Mesodermal cell (in vitro differentiated cells): ENCODE measurements around the gene ABCC6.
"Not testable (repeated sequence)": the region's sequence is repeated elsewhere in the genome, so short reads cannot be mapped to it uniquely, and the experiment has no call there.

Experiments used
- H3K27ac ChIP-seq: 2 replicates; pipeline ENCODE4 v1.7.0; 2013; ENCODE audit warnings: mild to moderate bottlenecking, low read depth, low read length, moderate library complexity; ENCODE audit not compliant: severe bottlenecking
- H3K36me3 ChIP-seq: 2 replicates; pipeline ENCODE4 v1.7.1; 2013; ENCODE audit warnings: mild to moderate bottlenecking, low read length, moderate library complexity; ENCODE audit not compliant: control insufficient read depth, insufficient read depth
- H3K4me1 ChIP-seq: one replicate; pipeline ENCODE4 v1.7.1; 2013; ENCODE audit warnings: mild to moderate bottlenecking, low read length; ENCODE audit not compliant: insufficient read depth, control insufficient read depth, poor library complexity, severe bottlenecking
- H3K4me3 ChIP-seq: 2 replicates; pipeline ENCODE4 v1.7.0; 2013; ENCODE audit warnings: low read length, control low read depth, mild to moderate bottlenecking; ENCODE audit not compliant: insufficient read depth, poor library complexity, severe bottlenecking; ENCODE audit errors: extremely low read depth
- H3K9me3 ChIP-seq: 2 replicates; pipeline ENCODE4 v1.7.1; 2013; ENCODE audit warnings: mild to moderate bottlenecking, low read length, moderate library complexity; ENCODE audit not compliant: control insufficient read depth
- WGBS, 2 experiments: methylation state at CpG; one replicate each; pipeline ENCODE4 v1.1.5; 2013; ENCODE audit warnings: missing lambda C conversion rate in 2 of 2; ENCODE audit not compliant: insufficient coverage in 2 of 2; 5-methylcytosine and 5-hydroxymethylcytosine counted together

The ABCC6 gene

GRCh38 chr16:16189842-16190241 is 33.5 kb downstream of the ABCC6 start:
- no peaks in the 10 kb centered on the region for H3K36me3 ChIP-seq
- no peak overlapping the region for H3K4me3 ChIP-seq
- 97 to 100% methylated on average over 4 to 5 of the region's 8 CpGs for WGBS, 2 experiments
- no peak overlapping the region for H3K27ac ChIP-seq
- peaks cover 3% of the 10 kb centered on the region for H3K4me1 ChIP-seq
- H3K9me3 ChIP-seq = no peaks in the 10 kb centered on the region

- H3K4me3 ChIP-seq = no peak overlapping the region
- peaks cover 3% of the 10 kb centered on the region for H3K4me1 ChIP-seq
- H3K36me3 ChIP-seq = no peaks in the 10 kb centered on the region
- H3K9me3 ChIP-seq = no peaks in the 10 kb centered on the region
- WGBS, 2 experiments = 88 to 95% methylated on average over 12 of the region's 13 CpGs
- H3K27ac ChIP-seq = no peak overlapping the region
These were observed 34.5 kb downstream of the ABCC6 start for GRCh38 chr16:16188827-16189226.

GRCh38 chr16:16186820-16187219 is 36.5 kb downstream of the ABCC6 start:
- WGBS, 2 experiments = 91 to 95% methylated on average over 4 to 11 of the region's 11 CpGs
- Histone ChIP-seq H3K9me3 (no peaks in the 10 kb centered on the region), H3K27ac (no peak overlapping the region), H3K4me1 (peaks cover 3% of the 10 kb centered on the region), H3K4me3 (no peak overlapping the region), H3K36me3 (no peaks in the 10 kb centered on the region)

- Histone ChIP-seq H3K36me3 (no peaks in the 10 kb centered on the region), H3K4me3 (no peak overlapping the region), H3K4me1 (no peaks in the 10 kb centered on the region), H3K9me3 (no peaks in the 10 kb centered on the region), H3K27ac (no peak overlapping the region)
- WGBS, 2 experiments = 58 to 75% methylated on average over 2 to 3 of the region's 4 CpGs
These were observed 38.2 kb downstream of the ABCC6 start for GRCh38 chr16:16185095-16185494.

DNA sequence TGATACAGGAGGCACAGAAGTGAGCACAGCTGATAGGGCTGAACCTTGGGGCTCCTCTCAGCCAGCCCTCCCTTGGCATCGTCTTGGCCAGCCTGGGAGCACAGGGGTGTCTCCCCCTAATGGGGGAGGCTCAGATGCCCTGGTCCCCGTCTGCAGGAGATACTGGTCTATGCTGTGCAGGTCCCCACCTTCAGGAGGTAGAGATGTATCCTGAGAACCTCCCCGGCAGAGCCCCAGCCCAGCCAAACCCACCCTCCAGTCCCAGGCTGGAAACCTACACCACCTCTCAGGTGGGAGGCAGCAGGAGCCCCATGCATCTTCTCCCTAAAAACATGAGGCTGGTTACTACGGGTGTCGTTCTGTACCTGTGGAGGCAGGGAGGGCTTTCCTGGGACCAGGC is 38.7 kb downstream of the ABCC6 start:
- H3K9me3 ChIP-seq = no peaks in the 10 kb centered on the region
- no peaks in the 10 kb centered on the region for H3K4me1 ChIP-seq
- no peak overlapping the region for H3K27ac ChIP-seq
- WGBS, 2 experiments = 64 to 85% methylated on average over 3 to 5 of the region's 5 CpGs
- no peak overlapping the region for H3K4me3 ChIP-seq
- H3K36me3 ChIP-seq = no peaks in the 10 kb centered on the region

GRCh38 chr16:16183562-16183961 is 39.7 kb downstream of the ABCC6 start:
- Histone ChIP-seq H3K36me3 (peaks cover 2% of the 10 kb centered on the region), H3K4me3 (no peak overlapping the region), H3K9me3 (no peaks in the 10 kb centered on the region), H3K4me1 (no peaks in the 10 kb centered on the region), H3K27ac (no peak overlapping the region)
- WGBS, 2 experiments = 83 to 88% methylated on average over 6 to 8 of the region's 8 CpGs

DNA sequence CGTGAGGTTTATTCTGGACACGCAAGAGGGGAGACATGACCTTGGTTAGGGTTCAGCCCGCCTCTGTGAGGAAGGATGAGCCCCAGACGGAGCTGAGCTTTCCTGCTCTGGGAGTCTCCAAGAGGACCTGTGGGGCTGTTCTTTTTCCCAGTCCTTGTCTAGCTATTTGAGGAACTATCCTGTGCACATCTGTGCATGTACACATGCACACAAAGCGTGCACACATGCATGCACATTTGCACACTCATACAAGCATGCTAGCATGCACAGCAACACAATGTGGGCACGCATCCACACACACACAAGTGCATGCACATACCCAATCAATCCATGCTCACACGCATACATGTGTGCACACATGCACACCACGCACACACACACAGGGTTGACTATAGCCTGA is 40.4 kb downstream of the ABCC6 start:
- Histone ChIP-seq H3K4me3 (no peak overlapping the region), H3K9me3 (no peaks in the 10 kb centered on the region), H3K27ac (no peak overlapping the region), H3K36me3 (peaks cover 2% of the 10 kb centered on the region), H3K4me1 (no peaks in the 10 kb centered on the region)
- 79 to 86% methylated on average over 6 to 7 of the region's 8 CpGs for WGBS, 2 experiments

DNA sequence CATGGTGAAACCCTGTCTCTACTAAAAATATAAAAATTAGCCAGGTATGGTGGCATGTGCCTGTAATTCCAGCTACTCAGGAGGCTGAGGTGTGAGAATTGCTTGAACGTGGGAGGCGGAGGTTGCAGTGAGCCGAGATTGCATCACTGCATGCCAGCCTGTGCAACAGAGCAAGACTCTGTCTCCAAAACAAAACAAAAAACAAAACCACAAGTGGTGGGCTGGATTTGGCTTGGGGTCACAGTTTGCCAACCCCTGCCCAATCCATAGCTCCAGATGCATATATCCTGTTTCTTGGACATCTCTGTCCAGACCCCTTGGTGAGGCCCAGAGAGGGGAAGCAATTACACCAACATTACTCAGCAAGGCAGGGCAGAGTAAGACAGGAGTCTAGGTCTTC is 41.5 kb downstream of the ABCC6 start:
- H3K4me1 ChIP-seq, H3K27ac ChIP-seq, H3K4me3 ChIP-seq, H3K36me3 ChIP-seq, H3K9me3 ChIP-seq: not testable (repeated sequence)
- WGBS, 2 experiments = no CpG with 5 or more reads among the region's 3 CpGs

- WGBS, 2 experiments = 92 to 100% methylated on average over 7 of the region's 7 CpGs
- H3K4me1 ChIP-seq = no peaks in the 10 kb centered on the region
- no peak overlapping the region for H3K27ac ChIP-seq
- no peaks in the 10 kb centered on the region for H3K9me3 ChIP-seq
- peaks cover 2% of the 10 kb centered on the region for H3K36me3 ChIP-seq
- no peak overlapping the region for H3K4me3 ChIP-seq
These were observed 44.7 kb downstream of the ABCC6 start for GRCh38 chr16:16178455-16179162.

- Histone ChIP-seq H3K36me3 (peaks cover 2% of the 10 kb centered on the region), H3K9me3 (no peaks in the 10 kb centered on the region), H3K27ac (no peak overlapping the region), H3K4me3 (no peak overlapping the region), H3K4me1 (no peaks in the 10 kb centered on the region)
These were observed 47.0 kb downstream of the ABCC6 start for GRCh38 chr16:16176328-16176727.

DNA sequence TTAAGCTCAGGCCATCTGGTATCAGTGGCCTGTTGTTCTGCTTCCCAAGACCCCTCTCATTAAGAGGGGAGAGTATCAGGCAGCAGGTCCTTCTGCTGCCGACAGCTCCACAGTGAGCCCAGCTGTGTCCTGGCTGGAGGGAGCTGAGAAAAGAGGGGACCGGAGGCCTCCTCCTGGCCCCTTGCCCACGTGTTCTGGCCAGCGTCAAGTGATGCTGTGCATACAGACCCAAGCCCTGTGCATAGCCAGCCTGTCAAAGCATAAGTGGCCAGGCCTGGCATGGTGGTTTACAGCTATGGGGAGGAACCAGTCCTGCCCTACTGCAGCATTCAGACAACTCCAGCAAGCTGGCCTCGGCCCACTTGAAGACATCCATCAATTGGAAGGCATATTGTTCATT is 48.0 kb downstream of the ABCC6 start:
- 82 to 85% methylated on average over 1 to 4 of the region's 5 CpGs for WGBS, 2 experiments

More for the DNA sequence above, 48.0 kb downstream of the ABCC6 start:
- Histone ChIP-seq H3K27ac (no peak overlapping the region), H3K4me1 (no peaks in the 10 kb centered on the region), H3K4me3 (no peak overlapping the region), H3K9me3 (no peaks in the 10 kb centered on the region), H3K36me3 (peaks cover 2% of the 10 kb centered on the region)
